Measurements from ENCODE around the gene TRPM1.

DNA sequence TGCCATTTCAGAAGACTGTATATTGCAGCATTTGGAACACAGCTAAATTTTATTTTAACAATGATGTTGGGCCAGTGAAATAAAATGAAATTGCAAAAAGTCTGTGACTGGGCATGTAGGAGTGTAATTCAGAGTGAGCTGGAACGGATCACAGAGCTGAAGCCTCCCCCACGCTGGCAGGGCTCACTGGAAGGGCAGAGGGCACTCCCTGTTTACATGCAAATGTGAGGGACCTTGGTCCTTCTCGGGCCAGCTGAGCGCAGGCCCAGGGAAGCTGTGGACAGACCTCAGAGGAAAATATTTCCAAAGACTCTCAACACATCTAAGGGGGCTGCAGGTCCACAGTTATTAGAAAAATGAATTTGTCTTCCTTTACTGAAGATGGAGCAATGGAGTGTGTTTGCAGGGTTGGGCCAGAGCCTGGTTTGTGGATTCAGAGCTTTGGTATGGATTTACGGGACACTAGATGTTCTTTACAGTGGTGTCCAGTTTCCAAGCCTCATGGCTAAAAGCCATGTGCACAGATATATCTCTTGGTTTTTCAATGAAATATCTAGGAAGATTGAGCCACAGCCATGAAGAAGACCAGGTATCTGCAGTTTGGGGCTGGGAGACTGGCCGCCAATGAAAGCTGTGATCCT lies 32.0 kb downstream of the TRPM1 start:
- TF ChIP-seq, protein P1, sequence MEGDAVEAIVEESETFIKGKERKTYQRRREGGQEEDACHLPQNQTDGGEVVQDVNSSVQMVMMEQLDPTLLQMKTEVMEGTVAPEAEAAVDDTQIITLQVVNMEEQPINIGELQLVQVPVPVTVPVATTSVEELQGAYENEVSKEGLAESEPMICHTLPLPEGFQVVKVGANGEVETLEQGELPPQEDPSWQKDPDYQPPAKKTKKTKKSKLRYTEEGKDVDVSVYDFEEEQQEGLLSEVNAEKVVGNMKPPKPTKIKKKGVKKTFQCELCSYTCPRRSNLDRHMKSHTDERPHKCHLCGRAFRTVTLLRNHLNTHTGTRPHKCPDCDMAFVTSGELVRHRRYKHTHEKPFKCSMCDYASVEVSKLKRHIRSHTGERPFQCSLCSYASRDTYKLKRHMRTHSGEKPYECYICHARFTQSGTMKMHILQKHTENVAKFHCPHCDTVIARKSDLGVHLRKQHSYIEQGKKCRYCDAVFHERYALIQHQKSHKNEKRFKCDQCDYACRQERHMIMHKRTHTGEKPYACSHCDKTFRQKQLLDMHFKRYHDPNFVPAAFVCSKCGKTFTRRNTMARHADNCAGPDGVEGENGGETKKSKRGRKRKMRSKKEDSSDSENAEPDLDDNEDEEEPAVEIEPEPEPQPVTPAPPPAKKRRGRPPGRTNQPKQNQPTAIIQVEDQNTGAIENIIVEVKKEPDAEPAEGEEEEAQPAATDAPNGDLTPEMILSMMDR (IDR thresholded peaks at IDR 0.05 in 4 of 5, conservative IDR thresholded peaks at IDR 0.05 in 1 of 5) = no peak
- TF ChIP-seq POLR2A (IDR thresholded peaks at IDR 0.05) = no peak

All from gastrocnemius medialis (tissue), 4 donors.